ENCODE measurements around the gene TGM1. TPM values are rescaled to one million over a fixed set of nuclear protein-coding genes. Genes with fewer than 3 reads are reported as not detected.
"Not testable (repeated sequence)": the region's sequence is repeated elsewhere in the genome, so short reads cannot be mapped to it uniquely, and the experiment has no call there.

The TGM1 gene
- total RNA-seq, 2 experiments from 2014 or later: 2.7 to 3.1 TPM

- Mint-ChIP-seq H3K9me3 (ENCODE audit: insufficient read depth) (no peaks in the 10 kb centered on the region), H3K27ac (no peak overlapping the region), H3K4me1 (ENCODE audit: low read depth) (peaks cover 42% of the 10 kb centered on the region), H3K4me3 (no peak overlapping the region), H3K27me3 (ENCODE audit: low read depth) (no peaks in the 10 kb centered on the region), H3K36me3 (ENCODE audit: low read depth) (peaks cover 13% of the 10 kb centered on the region)
- ChIA-PET CTCF (interaction anchor here (0.9 to 21.9 kb wide), 5 partner anchors 10 to 179 kb away, joined by 3 to 801 read pairs (median 28); partner anchors contain the start of genes CIDEB, DHRS1, LTB4R and LTB4R2), POLR2A (interaction anchor here (0.6 to 5.0 kb wide), 3 partner anchors 10 to 19 kb away, joined by 3 to 20 read pairs (median 7); partner anchors contain the start of genes RABGGTA and TINF2)
- ATAC-seq (no peak), DNase-seq (no peak)
These were observed 10.5 kb downstream of the TGM1 start for GRCh38 chr14:24252289-24253124.

GRCh38 chr14:24251880-24252288 lies 11.1 kb downstream of the TGM1 start:
- Mint-ChIP-seq H3K4me1 (ENCODE audit: low read depth) (peaks cover 46% of the 10 kb centered on the region), H3K27ac (no peak overlapping the region), H3K27me3 (ENCODE audit: low read depth) (no peaks in the 10 kb centered on the region), H3K9me3 (ENCODE audit: insufficient read depth) (no peaks in the 10 kb centered on the region), H3K4me3 (no peak overlapping the region), H3K36me3 (ENCODE audit: low read depth) (peaks cover 15% of the 10 kb centered on the region)
- ChIA-PET CTCF (interaction anchor here (0.7 to 21.9 kb wide), 7 partner anchors 10 to 180 kb away, joined by 3 to 801 read pairs (median 6); partner anchors contain the start of genes CIDEB, DHRS1, LTB4R and LTB4R2), POLR2A (interaction anchor here (1.4 to 5.0 kb wide), 3 partner anchors 9 to 48 kb away, joined by 4 to 20 read pairs (median 7); partner anchors contain the start of genes DHRS1, NOP9, RABGGTA and TINF2)
- ATAC-seq (no peak), DNase-seq (no peak)

- POLR2A ChIA-PET: interaction anchor here (0.6 to 5.0 kb wide), 3 partner anchors 7 to 49 kb away, joined by 3 to 20 read pairs (median 4); partner anchors contain the start of genes DHRS1, NOP9 and TINF2
- Mint-ChIP-seq H3K36me3 (ENCODE audit: low read depth) (peaks cover 14% of the 10 kb centered on the region), H3K4me1 (ENCODE audit: low read depth) (peaks cover 50% of the 10 kb centered on the region), H3K27me3 (ENCODE audit: low read depth) (no peaks in the 10 kb centered on the region), H3K27ac (peak overlapping the region; percentile 84), H3K4me3 (peak overlapping the region; percentile 27), H3K9me3 (ENCODE audit: insufficient read depth) (no peaks in the 10 kb centered on the region)
- ATAC-seq (no peak), DNase-seq (no peak)
- CTCF ChIA-PET: interaction anchor here (1.3 to 21.9 kb wide), 7 partner anchors 8 to 193 kb away, joined by 3 to 801 read pairs (median 6); partner anchors contain the start of genes CIDEB, DHRS1, LTB4R and LTB4R2
These were observed 12.6 kb downstream of the TGM1 start for GRCh38 chr14:24250354-24250753.

GRCh38 chr14:24249230-24250021 lies 13.6 kb downstream of the TGM1 start:
- ATAC-seq (no peak), DNase-seq (no peak)
- CTCF ChIA-PET: interaction anchor here (1.1 to 21.9 kb wide), 4 partner anchors 22 to 181 kb away, joined by 3 to 801 read pairs (median 48); partner anchors contain the start of genes CIDEB, DHRS1, LTB4R and LTB4R2
- POLR2A ChIA-PET: interaction anchor here (5.6 kb wide), 1 partner anchor 21 kb away, joined by 48 read pairs; the partner anchor contains the start of gene RABGGTA
- peak overlapping the region; percentile 84 for H3K27ac Mint-ChIP-seq
- H3K4me1 Mint-ChIP-seq (ENCODE audit: low read depth): peaks cover 55% of the 10 kb centered on the region
- H3K9me3 Mint-ChIP-seq (ENCODE audit: insufficient read depth): no peaks in the 10 kb centered on the region
- peak overlapping the region; percentile 27 for H3K4me3 Mint-ChIP-seq
- H3K36me3 Mint-ChIP-seq (ENCODE audit: low read depth): peaks cover 11% of the 10 kb centered on the region
- no peaks in the 10 kb centered on the region for H3K27me3 Mint-ChIP-seq (ENCODE audit: low read depth)

GRCh38 chr14:24247422-24247821 lies 15.6 kb downstream of the TGM1 start:
- Mint-ChIP-seq H3K4me3 (no peak overlapping the region), H3K27ac (peak overlapping the region; percentile 81), H3K36me3 (ENCODE audit: low read depth) (peaks cover 8% of the 10 kb centered on the region), H3K4me1 (ENCODE audit: low read depth) (peaks cover 64% of the 10 kb centered on the region), H3K9me3 (ENCODE audit: insufficient read depth) (no peaks in the 10 kb centered on the region), H3K27me3 (ENCODE audit: low read depth) (no peaks in the 10 kb centered on the region)
- no peak for ATAC-seq
- CTCF ChIA-PET: interaction anchor here (0.6 to 21.9 kb wide), 16 partner anchors 9 to 184 kb away, joined by 3 to 801 read pairs (median 4); partner anchors contain the start of genes CIDEB, DHRS1, IRF9 and LTB4R
- POLR2A ChIA-PET: interaction anchor here (0.6 to 5.6 kb wide), 15 partner anchors 15 to 183 kb away, joined by 3 to 48 read pairs (median 4); partner anchors contain the start of genes CHMP4A, DHRS1, IRF9 and KHNYN
- no peak for DNase-seq

- Mint-ChIP-seq H3K36me3 (ENCODE audit: low read depth) (peaks cover 11% of the 10 kb centered on the region), H3K4me3 (peak overlapping the region; percentile 67), H3K9me3 (ENCODE audit: insufficient read depth) (no peaks in the 10 kb centered on the region), H3K27ac (peak overlapping the region; percentile 95), H3K27me3 (ENCODE audit: low read depth) (no peaks in the 10 kb centered on the region), H3K4me1 (ENCODE audit: low read depth) (peaks cover 64% of the 10 kb centered on the region)
- POLR2A ChIA-PET: interaction anchor here (0.6 to 5.6 kb wide), 21 partner anchors 10 to 1563 kb away, joined by 3 to 48 read pairs (median 4); partner anchors contain the start of genes CHMP4A, DHRS1, IRF9 and KHNYN
- DNase-seq: peak; percentile 62
- ATAC-seq: peak; percentile 10
- CTCF ChIA-PET: interaction anchor here (0.6 to 21.9 kb wide), 18 partner anchors 9 to 185 kb away, joined by 3 to 801 read pairs (median 4); partner anchors contain the start of genes CIDEB, DHRS1, IRF9 and LTB4R
These were observed 16.2 kb downstream of the TGM1 start for GRCh38 chr14:24246765-24247212.

GRCh38 chr14:24245350-24245749 lies 17.6 kb downstream of the TGM1 start:
- not testable (repeated sequence) for H3K27me3 Mint-ChIP-seq (ENCODE audit: low read depth); ATAC-seq; H3K9me3 Mint-ChIP-seq (ENCODE audit: insufficient read depth); H3K4me3 Mint-ChIP-seq; DNase-seq
- peak overlapping the region; percentile 22 for H3K27ac Mint-ChIP-seq
- H3K4me1 Mint-ChIP-seq (ENCODE audit: low read depth): peaks cover 60% of the 10 kb centered on the region
- CTCF ChIA-PET: interaction anchor here (1.1 to 21.9 kb wide), 6 partner anchors 26 to 186 kb away, joined by 3 to 801 read pairs (median 15); partner anchors contain the start of genes CIDEB, DHRS1, LTB4R and LTB4R2
- POLR2A ChIA-PET: interaction anchor here (1.1 to 5.6 kb wide), 4 partner anchors 25 to 186 kb away, joined by 3 to 48 read pairs (median 10); partner anchors contain the start of genes DHRS1, KHNYN, NOP9 and RABGGTA
- peaks cover 20% of the 10 kb centered on the region for H3K36me3 Mint-ChIP-seq (ENCODE audit: low read depth)

- peak overlapping the region; percentile 94 for H3K4me3 Mint-ChIP-seq
- no peaks in the 10 kb centered on the region for H3K9me3 Mint-ChIP-seq (ENCODE audit: insufficient read depth)
- H3K27ac Mint-ChIP-seq: peak overlapping the region; percentile 100
- ChIA-PET POLR2A (interaction anchor here (0.6 to 3.2 kb wide), 22 partner anchors 9 to 187 kb away, joined by 3 to 73 read pairs (median 10); partner anchors contain the start of genes CBLN3, CHMP4A, CIDEB and DHRS1), CTCF (interaction anchor here (0.6 to 21.9 kb wide), 27 partner anchors 9 to 452 kb away, joined by 3 to 801 read pairs (median 13); partner anchors contain the start of genes CBLN3, CHMP4A, CIDEB and DHRS1)
- no peak for ATAC-seq
- peak; percentile 30 for DNase-seq
- peaks cover 59% of the 10 kb centered on the region for H3K4me1 Mint-ChIP-seq (ENCODE audit: low read depth)
- no peaks in the 10 kb centered on the region for H3K27me3 Mint-ChIP-seq (ENCODE audit: low read depth)
- peaks cover 35% of the 10 kb centered on the region for H3K36me3 Mint-ChIP-seq (ENCODE audit: low read depth)
These were observed 19.6 kb downstream of the TGM1 start for GRCh38 chr14:24243336-24243836.

- Mint-ChIP-seq H3K9me3 (ENCODE audit: insufficient read depth) (no peaks in the 10 kb centered on the region), H3K27ac (peak overlapping the region; percentile 100), H3K36me3 (ENCODE audit: low read depth) (peaks cover 45% of the 10 kb centered on the region), H3K27me3 (ENCODE audit: low read depth) (no peaks in the 10 kb centered on the region), H3K4me1 (ENCODE audit: low read depth) (peaks cover 54% of the 10 kb centered on the region), H3K4me3 (peak overlapping the region; percentile 94)
- CTCF ChIA-PET: interaction anchor here (0.7 to 21.9 kb wide), 39 partner anchors 9 to 1184 kb away, joined by 3 to 801 read pairs (median 7); partner anchors contain the start of genes CBLN3, CHMP4A, CIDEB and DCAF11
- DNase-seq (peak; percentile 95), ATAC-seq (peak; percentile 85)
- POLR2A ChIA-PET: interaction anchor here (0.6 to 3.2 kb wide), 34 partner anchors 9 to 189 kb away, joined by 3 to 73 read pairs (median 5); partner anchors contain the start of genes CBLN3, CHMP4A, CIDEB and DCAF11
These were observed 21.0 kb downstream of the TGM1 start for GRCh38 chr14:24241829-24242443.
